Measurements from ENCODE around the gene OSBP2. TPM values are rescaled to one million over a fixed set of nuclear protein-coding genes. Genes with fewer than 3 reads are reported as not detected.

The OSBP2 gene
- total RNA-seq, 2 donors from 2014 or later, result 4.0 to 16.8 TPM

DNA sequence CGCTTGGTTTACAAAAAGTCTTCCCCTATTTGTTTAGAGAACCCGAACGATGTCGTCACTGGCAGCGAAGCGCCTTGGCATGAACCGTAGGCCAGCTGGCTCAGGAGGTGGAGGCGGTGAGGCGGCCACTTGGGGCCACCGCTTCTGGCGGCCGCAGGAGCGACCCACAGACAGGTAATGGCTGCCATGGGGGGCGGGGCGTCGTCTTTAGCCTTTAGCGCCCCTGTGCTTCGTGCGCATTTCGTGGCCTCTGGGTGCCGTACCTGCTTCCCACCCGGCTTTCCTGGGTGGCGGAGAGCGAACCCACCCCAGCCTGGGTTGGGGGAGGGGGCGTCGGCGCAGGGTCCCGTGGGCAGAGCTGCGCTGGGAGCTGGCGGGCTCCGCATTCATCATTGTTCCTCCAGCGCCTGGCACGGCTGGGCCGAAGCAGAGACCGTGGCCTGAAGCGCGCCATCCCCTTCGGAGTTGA, 469 bp upstream of the OSBP2 start:
- peak overlapping the region; percentile 52 to 55 for H3K4me3 ChIP-seq
- peak overlapping the region; percentile 65 for H3K27ac ChIP-seq
- peaks cover 0 to 15% of the 10 kb centered on the region in 2 donors for H3K4me1 ChIP-seq
- no peak for DNase-seq (ENCODE audit: low spot score)
- H3K36me3 ChIP-seq, result no peaks in the 10 kb centered on the region
- no peak for TF ChIP-seq CTCF (IDR thresholded peaks at IDR 0.05)
- H3K9me3 ChIP-seq, result no peaks in the 10 kb centered on the region
- H3K27me3 ChIP-seq, result no peaks in the 10 kb centered on the region

- Histone ChIP-seq H3K27ac (peak overlapping the region in 1 of 2 donors; percentile 67), H3K4me3 (peak overlapping the region; percentile 55 to 65), H3K9me3 (no peaks in the 10 kb centered on the region), H3K27me3 (no peaks in the 10 kb centered on the region), H3K4me1 (peaks cover 0 to 15% of the 10 kb centered on the region in 2 donors), H3K36me3 (no peaks in the 10 kb centered on the region)
- DNase-seq (ENCODE audit: low spot score), result no peak
- TF ChIP-seq CTCF (IDR thresholded peaks at IDR 0.05), result no peak
Measured at GRCh38 chr22:30695351-30695851, 727 bp downstream of the OSBP2 start.

DNA sequence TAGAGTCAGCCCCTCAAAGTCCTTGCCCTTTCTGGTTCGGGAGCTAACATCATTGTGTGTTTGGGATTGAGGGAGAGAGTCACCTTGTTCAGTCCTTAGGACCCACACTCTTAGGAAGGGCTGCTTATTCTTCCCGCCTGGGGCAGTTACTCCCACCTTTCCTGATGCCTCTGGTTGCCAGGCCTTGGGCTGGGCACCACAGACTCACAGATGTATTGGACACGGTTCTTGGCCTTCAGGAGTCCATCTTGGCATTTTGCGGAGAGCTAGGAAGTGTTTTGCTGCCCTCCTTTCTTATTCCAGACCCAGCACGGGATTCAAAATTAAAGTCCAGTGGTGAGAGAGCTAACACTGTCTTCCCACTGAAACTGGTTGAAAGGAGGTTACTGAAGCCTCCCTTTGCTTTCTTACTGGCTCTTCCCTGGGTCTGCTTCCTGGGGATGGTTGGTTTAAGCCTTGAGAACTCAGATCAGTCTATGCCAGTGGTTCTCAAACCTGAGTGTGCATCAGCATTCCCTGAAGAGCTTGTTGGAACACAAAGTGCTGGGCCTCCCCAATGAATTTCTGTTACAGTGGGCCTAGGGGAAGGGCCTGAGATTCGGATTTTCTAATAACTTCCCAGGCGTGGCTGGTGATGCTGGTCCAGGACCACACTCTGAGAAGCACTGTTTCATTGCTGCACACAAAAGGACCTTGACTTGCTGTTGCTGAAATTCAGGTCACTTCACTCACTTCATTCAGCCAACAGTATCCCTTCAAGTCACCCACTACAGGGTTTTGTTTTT, 1.4 kb downstream of the OSBP2 start:
- Histone ChIP-seq H3K9me3 (no peaks in the 10 kb centered on the region), H3K4me3 (no peak overlapping the region)
- no peak for TF ChIP-seq CTCF (IDR thresholded peaks at IDR 0.05)

GRCh38 chr22:30697975-30698374, 3.3 kb downstream of the OSBP2 start:
- no peaks in the 10 kb centered on the region for H3K9me3 ChIP-seq
- H3K4me3 ChIP-seq, result no peak overlapping the region
- no peak overlapping the region for H3K27ac ChIP-seq
- no peak for TF ChIP-seq CTCF (IDR thresholded peaks at IDR 0.05)
- H3K36me3 ChIP-seq, result no peaks in the 10 kb centered on the region
- no peaks in the 10 kb centered on the region for H3K27me3 ChIP-seq
- peaks cover 0 to 15% of the 10 kb centered on the region in 2 donors for H3K4me1 ChIP-seq
- no peak for DNase-seq (ENCODE audit: low spot score)

More for the DNA sequence above, 1.4 kb downstream of the OSBP2 start:
- Histone ChIP-seq H3K27ac (no peak overlapping the region), H3K36me3 (no peaks in the 10 kb centered on the region), H3K27me3 (no peaks in the 10 kb centered on the region), H3K4me1 (peaks cover 0 to 15% of the 10 kb centered on the region in 2 donors)
- no peak for DNase-seq (ENCODE audit: low spot score)

GRCh38 chr22:30701872-30702271, 7.2 kb downstream of the OSBP2 start:
- Histone ChIP-seq H3K4me3 (no peak overlapping the region), H3K9me3 (no peaks in the 10 kb centered on the region), H3K27me3 (no peaks in the 10 kb centered on the region), H3K4me1 (no peaks in the 10 kb centered on the region), H3K27ac (no peak overlapping the region), H3K36me3 (no peaks in the 10 kb centered on the region)
- no peak for TF ChIP-seq CTCF (IDR thresholded peaks at IDR 0.05)
- DNase-seq (ENCODE audit: low spot score), result no peak

Measured in right atrium auricular region (tissue), 2 donors.